Mammary epithelial cell (primary cell): ENCODE measurements around the gene CCDC198.

Source experiments
- EZH2 ChIP-seq: IDR thresholded peaks from 2 replicates; pipeline ENCODE4 v1.6.1; 2012; ENCODE audit warnings: low read length, inconsistent platforms, borderline replicate concordance
- TF ChIP-seq, protein P1 (sequence below), 2 donors: IDR thresholded peaks in 1 of 2; conservative IDR thresholded peaks in 1 of 2; 2 replicates each; pipeline ENCODE4 v1.5.1; 2011 to 2012; ENCODE audit warnings: inconsistent platforms in 2 of 2, low read length in 2 of 2, mild to moderate bottlenecking in 2 of 2, control low read depth in 1 of 2, low read depth in 1 of 2; ENCODE audit not compliant: insufficient read depth in 1 of 2; ENCODE audit errors: extremely low read depth in 1 of 2

DNA sequence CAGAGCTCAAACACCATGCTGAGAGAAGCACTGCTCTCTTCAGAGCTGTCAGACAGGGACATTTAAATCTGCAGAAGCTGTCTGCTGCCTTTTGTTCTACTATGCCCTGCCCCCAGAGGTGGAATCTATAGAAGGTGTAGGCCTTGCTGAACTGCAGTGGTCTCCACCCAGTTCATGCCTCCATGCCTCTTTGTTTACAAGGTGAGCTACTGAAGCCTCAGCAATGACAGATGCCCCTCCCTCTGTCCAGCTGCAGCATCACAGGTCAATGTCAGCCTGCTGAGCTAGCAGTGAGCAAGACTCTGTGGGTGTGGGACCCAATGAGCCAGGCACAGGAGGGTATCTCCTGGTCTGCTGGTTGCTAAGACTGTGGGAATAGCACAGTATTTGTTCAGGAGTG lies 25.4 kb upstream of the CCDC198 start:
- TF ChIP-seq, protein P1, sequence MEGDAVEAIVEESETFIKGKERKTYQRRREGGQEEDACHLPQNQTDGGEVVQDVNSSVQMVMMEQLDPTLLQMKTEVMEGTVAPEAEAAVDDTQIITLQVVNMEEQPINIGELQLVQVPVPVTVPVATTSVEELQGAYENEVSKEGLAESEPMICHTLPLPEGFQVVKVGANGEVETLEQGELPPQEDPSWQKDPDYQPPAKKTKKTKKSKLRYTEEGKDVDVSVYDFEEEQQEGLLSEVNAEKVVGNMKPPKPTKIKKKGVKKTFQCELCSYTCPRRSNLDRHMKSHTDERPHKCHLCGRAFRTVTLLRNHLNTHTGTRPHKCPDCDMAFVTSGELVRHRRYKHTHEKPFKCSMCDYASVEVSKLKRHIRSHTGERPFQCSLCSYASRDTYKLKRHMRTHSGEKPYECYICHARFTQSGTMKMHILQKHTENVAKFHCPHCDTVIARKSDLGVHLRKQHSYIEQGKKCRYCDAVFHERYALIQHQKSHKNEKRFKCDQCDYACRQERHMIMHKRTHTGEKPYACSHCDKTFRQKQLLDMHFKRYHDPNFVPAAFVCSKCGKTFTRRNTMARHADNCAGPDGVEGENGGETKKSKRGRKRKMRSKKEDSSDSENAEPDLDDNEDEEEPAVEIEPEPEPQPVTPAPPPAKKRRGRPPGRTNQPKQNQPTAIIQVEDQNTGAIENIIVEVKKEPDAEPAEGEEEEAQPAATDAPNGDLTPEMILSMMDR (conservative IDR thresholded peaks at IDR 0.05 in 1 of 2, IDR thresholded peaks at IDR 0.05 in 1 of 2; ENCODE audit: extremely low read depth in 1 of 2, insufficient read depth in 1 of 2, low read depth in 1 of 2, low read length in 2 of 2): no peak
- no peak for TF ChIP-seq EZH2
